Measurements from ENCODE around the gene PLD4. TPM values are rescaled to one million over a fixed set of nuclear protein-coding genes. Genes with fewer than 3 reads are reported as not detected.

The PLD4 gene
- total and polyA plus RNA-seq, 9 of the 15 experiments (the other 6 are each of a cell fraction or from before 2014, with no cell fraction given), result 0.18 to 0.24 TPM; not detected in 7

GRCh38 chr14:104887623-104888488 lies 36.8 kb upstream of the PLD4 start (continued):
- TF ChIP-seq XRCC3 (IDR thresholded peaks at IDR 0.05), result no peak

DNA sequence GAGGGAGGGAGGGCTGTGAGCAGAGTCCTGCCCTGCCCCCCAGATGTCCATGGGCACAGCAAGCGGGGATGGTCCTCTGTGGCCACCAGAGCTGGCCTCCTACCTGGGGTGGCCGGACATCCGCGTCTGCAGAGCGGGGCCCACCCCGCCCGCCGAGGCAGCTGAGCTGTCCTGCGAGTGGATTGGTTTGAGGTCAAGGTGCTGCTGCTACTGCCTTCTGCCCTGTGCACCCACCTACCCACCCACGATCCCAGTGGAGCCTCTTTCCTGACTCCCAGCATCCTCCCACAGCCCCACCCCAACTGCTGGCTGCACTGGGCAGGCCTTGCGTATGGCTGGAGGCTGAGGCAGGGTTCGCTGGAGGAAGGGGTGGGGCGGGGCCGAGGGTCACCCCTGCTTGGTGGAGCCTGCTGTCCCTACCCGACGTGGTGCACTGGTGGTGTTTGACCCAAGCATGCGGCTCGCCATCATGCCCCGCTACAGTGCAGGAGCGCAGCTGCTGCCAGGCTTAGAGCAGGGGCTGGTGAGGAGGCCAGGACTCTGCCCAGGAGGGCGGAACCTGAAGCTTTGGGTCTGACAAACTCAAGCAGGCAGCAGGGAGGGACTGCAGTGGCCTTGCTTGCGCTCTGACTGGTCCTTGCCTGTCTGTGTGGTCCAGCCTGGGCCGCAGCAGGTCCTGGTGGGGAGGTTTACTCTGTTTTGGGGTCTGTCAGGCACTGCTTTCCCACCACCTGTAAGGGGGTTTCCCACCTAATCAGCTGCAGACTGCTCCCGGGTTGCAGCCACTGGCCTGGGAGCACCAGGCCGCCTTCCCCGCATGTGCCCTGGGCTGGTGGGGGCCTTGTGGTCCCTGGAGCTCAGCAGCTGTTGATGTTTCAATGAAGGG lies 35.9 kb upstream of the PLD4 start:
- no peak for DNase-seq (ENCODE audit: extremely low read depth in 1 of 4, low spot score in 3 of 4)
- CTCF ChIA-PET (ENCODE audit: low intra/inter-chr PET ratio), result no interaction called here

More for the DNA sequence above, 35.9 kb upstream of the PLD4 start:
- H3K27me3 ChIP-seq (ENCODE audit: control insufficient read depth in 2 of 2, insufficient read depth in 2 of 2, low read length in 2 of 2), result no peaks in the 10 kb centered on the region
- H3K27ac ChIP-seq (ENCODE audit: extremely low read depth, low read depth, low read length), result no peak overlapping the region
- POLR2A ChIA-PET, result interaction anchor here (0.7 to 0.9 kb wide), 2 partner anchors 8 to 9 kb away, joined by 3 to 4 read pairs; no protein-coding TSS in a partner anchor
- intact Hi-C loops (cut with micrococcal nuclease) (no loop called here), in situ Hi-C loops (cut with MboI) (no loop called here)
- ATAC-seq (no peak), FAIRE-seq (no peak)
- no peak overlapping the region for H3K4me3 ChIP-seq
- BruUV-seq (replicated peaks), result no TSS peak
- no peaks in the 10 kb centered on the region; the same call in 2 of the 3 replicates for H3K36me3 ChIP-seq (ENCODE audit: control insufficient read depth, insufficient read depth, low read length)
- TF ChIP-seq JUN (IDR thresholded peaks at IDR 0.05; ENCODE audit: borderline replicate concordance, low read depth, low read length) (no peak), JUN (CRISPR knock-in tag; IDR thresholded peaks at IDR 0.05; ENCODE audit: borderline replicate concordance) (no peak), THAP12 (CRISPR knock-in tag; IDR thresholded peaks at IDR 0.05) (no peak), POLR2AphosphoS2 (IDR thresholded peaks at IDR 0.05; ENCODE audit: low read length) (no peak), NCOR1 (IDR thresholded peaks at IDR 0.05) (no peak), BRCA1 (IDR thresholded peaks at IDR 0.05) (no peak), BRCA1 (CRISPR knock-in tag; IDR thresholded peaks at IDR 0.05) (no peak), ELK3 (CRISPR knock-in tag; IDR thresholded peaks at IDR 0.05) (no peak), ZHX1 (conservative IDR thresholded peaks at IDR 0.05; ENCODE audit: low read length) (no peak), MTA3 (IDR thresholded peaks at IDR 0.05; ENCODE audit: borderline replicate concordance) (no peak), MEIS2 (IDR thresholded peaks at IDR 0.05; ENCODE audit: partially characterized antibody) (no peak)
- no peaks in the 10 kb centered on the region for H4K20me1 ChIP-seq (replicated peaks; ENCODE audit: control insufficient read depth, insufficient read depth, low read length)
- no peaks in the 10 kb centered on the region for H3K9me1 ChIP-seq (ENCODE audit: control insufficient read depth, insufficient read depth, low read length)
- peaks cover 0 to 51% of the 10 kb centered on the region in 2 experiments; a peak in 2 of 5 replicates for H3K4me1 ChIP-seq (replicated peaks in 1 of 2; ENCODE audit: control insufficient read depth in 2 of 2, insufficient read depth in 2 of 2, low read length in 2 of 2)
- WGBS (ENCODE audit: insufficient coverage, low coverage, missing lambda C conversion rate), result 75% methylated on average over 12 of the region's 26 CpGs
- H3K9me3 ChIP-seq (replicated peaks; ENCODE audit: control insufficient read depth, insufficient read depth, low read depth, low read length), result no peaks in the 10 kb centered on the region
- no peak overlapping the region for H2AFZ ChIP-seq (ENCODE audit: low read depth, low read length)
- H3K4me2 ChIP-seq (ENCODE audit: insufficient read depth, low read length), result no peak overlapping the region
- H3K79me2 ChIP-seq (ENCODE audit: control insufficient read depth, insufficient read depth, low read length), result no peaks in the 10 kb centered on the region
- no peak overlapping the region for H3K9ac ChIP-seq (ENCODE audit: insufficient read depth in 1 of 2, low read depth in 2 of 2, low read length in 2 of 2)
